Mucosa of descending colon (tissue), 3 donors: Measurements from ENCODE around the gene PRUNE2. TPM values are rescaled to one million over a fixed set of nuclear protein-coding genes. Genes with fewer than 3 reads are reported as not detected.

Source experiments
- ATAC-seq: fragments of 200-7000 bp; cut with Tn5 transposase; one replicate; pipeline ENCODE4 v1.9.1; 2020; ENCODE audit warnings: mild to moderate bottlenecking, moderate library complexity
- DNase-seq, 3 donors: peaks; one replicate each; pipeline ENCODE4 v3.0.0-alpha.2; 2020
- H3K36me3 ChIP-seq: fragments of 200-600 bp; one replicate; pipeline ENCODE4 v1.8.0; 2021; ENCODE audit warnings: low read depth, mild to moderate bottlenecking
- H3K4me1 ChIP-seq: fragments of 200-600 bp; one replicate; pipeline ENCODE4 v1.8.0; 2021; ENCODE audit warnings: low read depth, mild to moderate bottlenecking
- H3K4me3 ChIP-seq: fragments of 200-600 bp; one replicate; pipeline ENCODE4 v1.8.0; 2021; ENCODE audit warnings: mild to moderate bottlenecking
- H3K9me3 ChIP-seq: fragments of 200-600 bp; one replicate; pipeline ENCODE4 v1.8.0; 2021; ENCODE audit warnings: mild to moderate bottlenecking
- intact Hi-C, 2 donors: fragments of 100-400 bp; cut with DNase I in 1 of 2; cut with micrococcal nuclease in 1 of 2; formaldehyde crosslinking; loops; one replicate each; pipeline versions ENCODE4 v1.11.0 to v1.11.1; 2022; cut with DNase I, micrococcal nuclease
- total RNA-seq, 3 donors: library from RNA; stranded (reverse); fragmentation: NEBNext Ultra II Directional in 2 of 3; extraction: Animal tissue kit (Norgen Biotek cat#: 25700) in 2 of 3; gene quantifications; one replicate each; pipeline versions ENCODE4 v1.2.1 to v1.2.4, GENCODE V29; 2021 to 2023
- TF ChIP-seq, protein P1 (sequence below): fragments of 200-600 bp; IDR thresholded peaks from one replicate; pipeline ENCODE4 v1.8.0; 2022; ENCODE audit warnings: antibody characterized with exemption, mild to moderate bottlenecking
- donor health status: DM: no; HTN: no; CAD: no; lungs with moderate emphysema.
- donor health status: DM: no; HTN: no; CAD: no.
- donor health status: DM: no; HTN: yes; CAD: no.

PRUNE2 gene
- total RNA-seq, 3 donors from 2014 or later = 48.2 to 437 (median 62.4) TPM

DNA sequence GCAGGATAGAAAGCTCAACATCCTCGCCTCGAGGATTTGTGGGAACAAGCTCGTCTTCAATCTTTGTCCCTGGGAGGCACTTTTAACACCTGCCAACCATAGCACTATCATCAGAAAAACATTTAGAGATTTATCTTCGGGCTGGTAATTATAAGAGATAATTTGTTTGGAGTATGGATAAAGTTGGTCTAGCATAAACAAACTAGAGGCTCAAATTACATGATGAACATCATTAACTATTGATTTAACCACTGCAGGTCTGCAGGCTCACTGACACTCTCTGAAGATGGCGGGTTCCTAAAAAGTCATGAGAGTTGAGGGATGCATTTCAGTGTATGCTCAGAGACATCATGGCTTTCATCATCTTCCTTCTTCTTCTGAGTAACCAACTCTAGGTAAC, 167.5 kb downstream of the PRUNE2 start:
- no peak for ATAC-seq
- DNase-seq = no peak
- Histone ChIP-seq H3K4me1 (no peaks in the 10 kb centered on the region), H3K36me3 (no peaks in the 10 kb centered on the region), H3K4me3 (no peak overlapping the region), H3K9me3 (peaks cover 4% of the 10 kb centered on the region)
- intact Hi-C loops = no loop called here
- TF ChIP-seq, protein P1, sequence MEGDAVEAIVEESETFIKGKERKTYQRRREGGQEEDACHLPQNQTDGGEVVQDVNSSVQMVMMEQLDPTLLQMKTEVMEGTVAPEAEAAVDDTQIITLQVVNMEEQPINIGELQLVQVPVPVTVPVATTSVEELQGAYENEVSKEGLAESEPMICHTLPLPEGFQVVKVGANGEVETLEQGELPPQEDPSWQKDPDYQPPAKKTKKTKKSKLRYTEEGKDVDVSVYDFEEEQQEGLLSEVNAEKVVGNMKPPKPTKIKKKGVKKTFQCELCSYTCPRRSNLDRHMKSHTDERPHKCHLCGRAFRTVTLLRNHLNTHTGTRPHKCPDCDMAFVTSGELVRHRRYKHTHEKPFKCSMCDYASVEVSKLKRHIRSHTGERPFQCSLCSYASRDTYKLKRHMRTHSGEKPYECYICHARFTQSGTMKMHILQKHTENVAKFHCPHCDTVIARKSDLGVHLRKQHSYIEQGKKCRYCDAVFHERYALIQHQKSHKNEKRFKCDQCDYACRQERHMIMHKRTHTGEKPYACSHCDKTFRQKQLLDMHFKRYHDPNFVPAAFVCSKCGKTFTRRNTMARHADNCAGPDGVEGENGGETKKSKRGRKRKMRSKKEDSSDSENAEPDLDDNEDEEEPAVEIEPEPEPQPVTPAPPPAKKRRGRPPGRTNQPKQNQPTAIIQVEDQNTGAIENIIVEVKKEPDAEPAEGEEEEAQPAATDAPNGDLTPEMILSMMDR = no peak

- no peak for ATAC-seq
- TF ChIP-seq, protein P1 = no peak
- H3K4me1 ChIP-seq = no peaks in the 10 kb centered on the region
- H3K9me3 ChIP-seq = no peaks in the 10 kb centered on the region
- H3K36me3 ChIP-seq = no peaks in the 10 kb centered on the region
- H3K4me3 ChIP-seq = no peak overlapping the region
- DNase-seq = no peak
- intact Hi-C loops = no loop called here
Measured at GRCh38 chr9:76737154-76737902, 168.6 kb downstream of the PRUNE2 start.

- no peaks in the 10 kb centered on the region for H3K4me1 ChIP-seq
- TF ChIP-seq, protein P1 = no peak
- no peak overlapping the region for H3K4me3 ChIP-seq
- H3K9me3 ChIP-seq = no peaks in the 10 kb centered on the region
- no peaks in the 10 kb centered on the region for H3K36me3 ChIP-seq
- no peak for ATAC-seq
- intact Hi-C loops = no loop called here
- no peak for DNase-seq
Measured at GRCh38 chr9:76734716-76735115, 171.2 kb downstream of the PRUNE2 start.

DNA sequence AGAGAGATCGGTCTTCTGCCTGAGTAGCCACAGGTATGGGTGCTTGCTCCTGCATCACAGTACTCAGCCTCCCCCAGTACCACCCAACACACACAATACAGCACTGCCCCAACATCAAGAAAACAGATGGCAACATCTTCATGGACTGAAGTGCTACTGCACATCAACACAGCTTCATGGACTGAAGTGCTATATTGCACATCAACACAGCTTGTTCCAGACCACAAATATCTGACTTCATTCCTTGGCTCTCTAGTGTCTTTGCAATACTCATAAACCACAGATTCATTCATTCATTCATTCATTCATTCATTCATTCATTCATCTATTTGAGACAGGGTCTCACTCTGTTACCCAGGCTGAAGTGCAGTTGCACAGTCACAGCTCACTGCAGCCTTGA, 172.8 kb downstream of the PRUNE2 start:
- ATAC-seq (no peak), DNase-seq (no peak)
- no peaks in the 10 kb centered on the region for H3K36me3 ChIP-seq
- intact Hi-C loops = no loop called here
- no peaks in the 10 kb centered on the region for H3K4me1 ChIP-seq
- no peak overlapping the region for H3K4me3 ChIP-seq
- TF ChIP-seq, protein P1 = no peak
- no peaks in the 10 kb centered on the region for H3K9me3 ChIP-seq

DNA sequence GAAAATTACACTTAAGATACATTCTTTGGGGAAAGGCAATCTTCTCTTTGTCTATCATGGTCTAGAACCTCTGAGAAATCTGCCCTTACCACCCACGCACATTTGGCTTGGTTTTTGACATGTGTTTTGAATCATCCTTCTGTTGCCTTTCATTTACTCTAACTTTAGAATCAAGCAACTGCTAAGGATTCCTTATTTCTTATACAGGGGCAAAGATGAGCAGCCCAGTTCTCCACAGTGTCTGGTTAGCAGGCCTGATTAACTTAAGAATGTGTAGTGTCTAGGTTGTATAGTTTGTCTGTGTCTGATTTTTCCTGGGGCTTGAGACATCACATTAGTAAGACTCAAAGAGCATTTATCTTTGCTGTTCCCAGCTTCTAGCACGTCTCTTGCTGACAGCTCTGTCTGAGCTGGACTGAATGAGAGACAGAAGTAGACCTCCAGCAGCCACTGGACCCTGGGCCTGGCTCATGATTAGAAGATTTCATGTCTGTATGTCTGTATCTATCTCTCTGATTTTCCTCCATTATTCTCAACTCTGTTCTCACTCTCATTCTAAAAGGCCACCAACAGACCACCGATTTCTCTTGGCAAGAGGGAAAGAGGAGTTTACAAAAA, 173.5 kb downstream of the PRUNE2 start:
- H3K4me3 ChIP-seq = no peak overlapping the region
- H3K36me3 ChIP-seq = no peaks in the 10 kb centered on the region
- no peaks in the 10 kb centered on the region for H3K9me3 ChIP-seq
- TF ChIP-seq, protein P1 = no peak
- intact Hi-C loops = no loop called here
- no peaks in the 10 kb centered on the region for H3K4me1 ChIP-seq
- DNase-seq (no peak), ATAC-seq (no peak)
